Measurements from ENCODE around the gene SPATA17. TPM values are rescaled to one million over a fixed set of nuclear protein-coding genes. Genes with fewer than 3 reads are reported as not detected.

SPATA17 gene
- total and polyA plus RNA-seq, 10 of the 15 experiments (the other 5 are each of a cell fraction or from before 2014, with no cell fraction given), result 0.08 to 0.27 (median 0.11) TPM; not detected in 6

DNA sequence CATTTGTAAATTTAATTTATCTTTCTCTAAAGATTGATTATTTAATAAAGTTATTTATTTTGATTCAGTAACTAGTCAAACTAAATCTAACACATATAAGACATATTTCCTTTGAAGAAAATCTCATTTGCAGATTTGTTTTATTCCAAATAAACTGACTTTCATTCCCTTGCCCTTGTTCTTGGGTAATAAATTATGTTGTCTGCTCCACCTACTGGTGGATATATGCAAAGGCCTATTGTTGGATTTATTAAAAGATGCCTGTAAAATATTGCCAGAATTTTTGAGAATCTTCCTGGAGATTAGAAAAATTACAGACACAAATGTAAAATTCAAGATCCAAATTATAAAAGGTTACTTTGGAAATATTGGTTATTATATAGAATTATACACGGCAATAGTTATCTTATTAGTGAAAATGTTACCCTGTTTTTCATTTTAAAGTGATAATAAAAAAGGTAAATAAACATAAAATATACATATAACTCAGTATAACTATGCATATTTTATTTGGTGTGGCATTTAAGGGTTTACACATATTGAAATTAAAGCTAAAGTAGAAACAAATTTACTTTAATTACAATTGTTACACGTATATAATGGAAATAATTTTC lies 116.1 kb downstream of the SPATA17 start:
- Histone ChIP-seq H4K20me1 (ENCODE audit: control insufficient read depth, insufficient read depth) (no peaks in the 10 kb centered on the region), H3K27ac (ENCODE audit: control insufficient read depth, insufficient read depth) (no peak overlapping the region), H3K4me3 (no peak overlapping the region), H3K27me3 (replicated peaks in 1 of 2; ENCODE audit: control insufficient read depth in 2 of 2, insufficient read depth in 2 of 2, low read length in 1 of 2) (no peaks in the 10 kb centered on the region), H3K4me2 (ENCODE audit: control insufficient read depth, insufficient read depth) (no peak overlapping the region), H2AFZ (ENCODE audit: control insufficient read depth, low read depth, low read length) (no peak overlapping the region), H3K4me1 (ENCODE audit: control insufficient read depth, insufficient read depth, low read length) (no peaks in the 10 kb centered on the region), H3K79me2 (ENCODE audit: control insufficient read depth, insufficient read depth, low read length) (no peaks in the 10 kb centered on the region), H3K36me3 (ENCODE audit: control insufficient read depth in 2 of 2, insufficient read depth in 2 of 2, low read length in 1 of 2) (no peaks in the 10 kb centered on the region), H3K9ac (ENCODE audit: control insufficient read depth, insufficient read depth, low read length) (no peak overlapping the region), H3K9me3 (replicated peaks; ENCODE audit: control insufficient read depth, insufficient read depth, low read length) (no peaks in the 10 kb centered on the region)
- POLR2A ChIA-PET, result no interaction called here
- SMC1A ChIA-PET (ENCODE audit: uncharacterized antibody, unreplicated experiment), result no interaction called here
- TF ChIP-seq SMC3 (IDR thresholded peaks at IDR 0.05; ENCODE audit: borderline replicate concordance, low read length) (peak; percentile 52; the same call in 1 of the 2 replicates), CTCF (IDR thresholded peaks at IDR 0.05 in 2 of 3, conservative IDR thresholded peaks at IDR 0.05 in 1 of 3; ENCODE audit: control insufficient read depth in 2 of 3, extremely low read depth in 1 of 3, insufficient read depth in 1 of 3, low read depth in 3 of 3, low read length in 3 of 3) (peak; percentile 50 to 68 (median 54); a peak in 5 of 6 replicates), RAD21 (IDR thresholded peaks at IDR 0.05; ENCODE audit: insufficient read depth, low read depth, low read length) (peak; percentile 70)
- TF ChIP-seq, protein P1, sequence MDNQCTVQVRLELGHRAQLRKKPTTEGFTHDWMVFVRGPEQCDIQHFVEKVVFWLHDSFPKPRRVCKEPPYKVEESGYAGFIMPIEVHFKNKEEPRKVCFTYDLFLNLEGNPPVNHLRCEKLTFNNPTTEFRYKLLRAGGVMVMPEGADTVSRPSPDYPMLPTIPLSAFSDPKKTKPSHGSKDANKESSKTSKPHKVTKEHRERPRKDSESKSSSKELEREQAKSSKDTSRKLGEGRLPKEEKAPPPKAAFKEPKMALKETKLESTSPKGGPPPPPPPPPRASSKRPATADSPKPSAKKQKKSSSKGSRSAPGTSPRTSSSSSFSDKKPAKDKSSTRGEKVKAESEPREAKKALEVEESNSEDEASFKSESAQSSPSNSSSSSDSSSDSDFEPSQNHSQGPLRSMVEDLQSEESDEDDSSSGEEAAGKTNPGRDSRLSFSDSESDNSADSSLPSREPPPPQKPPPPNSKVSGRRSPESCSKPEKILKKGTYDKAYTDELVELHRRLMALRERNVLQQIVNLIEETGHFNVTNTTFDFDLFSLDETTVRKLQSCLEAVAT (IDR thresholded peaks at IDR 0.05), result no peak
- no peak for FAIRE-seq
- CTCF ChIA-PET, result interaction anchor here (1.4 kb wide), 1 partner anchor 10 kb away, joined by 5 read pairs; no protein-coding TSS in a partner anchor
- intact Hi-C loops (cut with micrococcal nuclease; ENCODE audit: unreplicated experiment) (loop anchor here (5.0 kb wide), 2 partner anchors 315 to 785 kb away; no protein-coding TSS in a partner anchor), in situ Hi-C loops (cut with MboI) (no loop called here)
- RAD21 ChIA-PET (ENCODE audit: unreplicated experiment), result no interaction called here
- 0 out of 3 replicates have a peak, but pooled peaks have one; percentile 40 for ATAC-seq
- DNase-seq (ENCODE audit: low read depth, low spot score), result no peak
- BruUV-seq (replicated peaks), result no TSS peak
- WGBS (ENCODE audit: insufficient coverage, insufficient replicate concordance, low lambda C conversion rate, missing lambda C conversion rate), result 64% methylated on average over 2 of the region's 2 CpGs

Data from GM12878 (cell line).